Testis (tissue), 5 donors: ENCODE data around the gene CRLF2. TPM values are rescaled to one million over a fixed set of nuclear protein-coding genes. Genes with fewer than 3 reads are reported as not detected.
A peak's percentile ranks its signal among the peaks of the same experiment; 100 is the strongest.
"Not testable (repeated sequence)": the region's sequence is repeated elsewhere in the genome, so short reads cannot be mapped to it uniquely, and the experiment has no call there.

Source experiments
- DNase-seq: peaks from one replicate; pipeline ENCODE4 v3.0.0-alpha.2; 2019
- H3K27ac ChIP-seq, 2 donors: fragments of 200-600 bp; sonication (generic); one replicate each; pipeline ENCODE4 v1.5.1; 2019
- H3K27me3 ChIP-seq: fragments of 200-600 bp; sonication (generic); one replicate; pipeline ENCODE4 v1.5.1; 2019
- H3K36me3 ChIP-seq: fragments of 200-600 bp; sonication (generic); one replicate; pipeline ENCODE4 v1.5.1; 2017; ENCODE audit warnings: low read depth; ENCODE audit errors: missing control alignments
- H3K4me1 ChIP-seq: fragments of 200-600 bp; sonication (generic); one replicate; pipeline ENCODE4 v1.5.1; 2019
- H3K4me3 ChIP-seq, 2 donors: fragments of 200-600 bp; sonication (generic); one replicate each; pipeline ENCODE4 v1.5.1; 2017 to 2019
- H3K9me3 ChIP-seq: fragments of 200-600 bp; sonication (generic); one replicate; pipeline ENCODE4 v1.5.1; 2017
- CTCF ChIP-seq, 3 experiments: fragments of 450-650 bp in 2 of 3; fragments of 200-600 bp in 1 of 3; sonication (generic) in 1 of 3; IDR thresholded peaks; one replicate each; pipeline ENCODE4 v1.5.1; 2016 to 2019; ENCODE audit warnings: antibody characterized with exemption in 3 of 3, mild to moderate bottlenecking in 2 of 3, moderate library complexity in 1 of 3
- POLR2A ChIP-seq: fragments of 450-650 bp; IDR thresholded peaks from one replicate; pipeline ENCODE4 v1.6.1; 2017; ENCODE audit warnings: antibody characterized with exemption, mild to moderate bottlenecking, moderate library complexity
- whole genome bisulfite sequencing, 2 donors: methylation state at CpG; one replicate each; pipeline ENCODE4 v1.1.5; 2018; 5-methylcytosine and 5-hydroxymethylcytosine counted together
- intact Hi-C: fragments of 100-400 bp; cut with DNase I; formaldehyde crosslinking; loops from one replicate; pipeline ENCODE4 v1.15.1; 2023; ENCODE audit warnings: low total_unique reads
- long read RNA-seq, 2 donors: transcript quantifications; one replicate each; lab custom pipeline, GENCODE V29; 2026
- polyA plus RNA-seq: library from polyadenylated mRNA; stranded (reverse); fragments of 350-450 nt; fragmentation: Illumina TruSeq; extraction: RNeasy Lipid Tissue Mini Kit (QIAGEN cat#74804); gene quantifications from one replicate; pipeline ENCODE4 v1.2.3, GENCODE V29; 2014; ENCODE audit warnings: low read depth, low replicate concordance; ENCODE audit not compliant: insufficient read depth
- total RNA-seq, 2 donors: library from RNA; depleted of rRNA; stranded (reverse); fragments of >200 nt; gene quantifications; one replicate each; pipeline ENCODE4 v1.2.3, GENCODE V29; 2016

The CRLF2 gene, protein sequence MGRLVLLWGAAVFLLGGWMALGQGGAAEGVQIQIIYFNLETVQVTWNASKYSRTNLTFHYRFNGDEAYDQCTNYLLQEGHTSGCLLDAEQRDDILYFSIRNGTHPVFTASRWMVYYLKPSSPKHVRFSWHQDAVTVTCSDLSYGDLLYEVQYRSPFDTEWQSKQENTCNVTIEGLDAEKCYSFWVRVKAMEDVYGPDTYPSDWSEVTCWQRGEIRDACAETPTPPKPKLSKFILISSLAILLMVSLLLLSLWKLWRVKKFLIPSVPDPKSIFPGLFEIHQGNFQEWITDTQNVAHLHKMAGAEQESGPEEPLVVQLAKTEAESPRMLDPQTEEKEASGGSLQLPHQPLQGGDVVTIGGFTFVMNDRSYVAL
- total RNA-seq (under 1 TPM; 0.37 to 0.47 TPM), polyA plus RNA-seq (not detected)
- long read RNA-seq, donor 1: 0 reads
- long read RNA-seq, donor 2: 0 reads

GRCh38 chrX:1212532-1212931 lies at the start of gene CRLF2:
Gene CRLF2, minus strand, starts transcription at chrX:1212649. Its CDS starts 15 bp downstream, at chrX:1212634.
- 37 to 53% methylated on average over 5 of the region's 5 CpGs for WGBS, 2 donors
- Histone ChIP-seq H3K36me3 (no peaks in the 10 kb centered on the region), H3K27ac (no peak within 1 kb of the TSS), H3K4me3 (no peak within 1 kb of the TSS), H3K27me3 (no peaks in the 10 kb centered on the region), H3K4me1 (no peaks in the 10 kb centered on the region), H3K9me3 (no peaks in the 10 kb centered on the region)
- TF ChIP-seq POLR2A (no peak), CTCF (IDR thresholded peaks at IDR 0.05) (no peak)
- intact Hi-C loops: no loop called here
- DNase-seq: no peak

DNA sequence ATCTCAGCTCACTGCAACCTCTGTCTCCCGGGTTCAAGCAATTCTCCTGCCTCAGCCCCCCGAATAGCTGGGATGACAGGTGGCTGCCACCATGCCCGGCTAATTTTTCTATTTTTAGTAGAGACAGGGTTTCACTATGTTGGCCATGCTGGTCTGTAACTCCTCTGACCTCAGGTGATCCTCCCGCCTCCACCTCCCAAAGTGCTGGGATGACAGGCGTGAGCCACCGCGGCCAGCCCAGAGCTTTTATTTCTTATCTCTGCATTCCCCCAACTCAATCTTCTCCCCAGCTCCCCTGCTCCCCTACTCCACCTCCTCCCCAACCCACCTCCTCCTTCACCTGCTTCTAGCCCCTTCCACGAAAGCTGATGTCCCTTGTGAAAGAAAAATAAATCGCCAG lies 49.3 kb upstream of the CRLF2 start:
- H3K27me3 ChIP-seq, H3K4me3 ChIP-seq, H3K4me1 ChIP-seq, DNase-seq, H3K9me3 ChIP-seq, H3K27ac ChIP-seq, intact Hi-C loops, H3K36me3 ChIP-seq: not testable (repeated sequence)
- WGBS, 2 donors: 77 to 81% methylated on average over 9 of the region's 9 CpGs

GRCh38 chrX:1261285-1261684 lies 48.8 kb upstream of the CRLF2 start:
- TF ChIP-seq CTCF (IDR thresholded peaks at IDR 0.05) (no peak), POLR2A (no peak)
- Histone ChIP-seq H3K27me3 (no peaks in the 10 kb centered on the region), H3K27ac (no peak overlapping the region), H3K4me1 (no peaks in the 10 kb centered on the region), H3K9me3 (no peaks in the 10 kb centered on the region), H3K4me3 (no peak overlapping the region), H3K36me3 (no peaks in the 10 kb centered on the region)
- intact Hi-C loops: no loop called here
- DNase-seq: no peak
- WGBS, 2 donors: 63 to 72% methylated on average over 5 of the region's 5 CpGs

- DNase-seq: no peak
- Histone ChIP-seq H3K27me3 (no peaks in the 10 kb centered on the region), H3K36me3 (no peaks in the 10 kb centered on the region), H3K4me1 (peaks cover 14% of the 10 kb centered on the region), H3K4me3 (no peak overlapping the region), H3K9me3 (no peaks in the 10 kb centered on the region), H3K27ac (no peak overlapping the region)
- intact Hi-C loops: no loop called here
- WGBS, 2 donors: 95 to 100% methylated on average over 3 of the region's 3 CpGs
- TF ChIP-seq POLR2A (no peak), CTCF (IDR thresholded peaks at IDR 0.05) (no peak)
These were observed 40.4 kb upstream of the CRLF2 start for GRCh38 chrX:1252861-1253260.

DNA sequence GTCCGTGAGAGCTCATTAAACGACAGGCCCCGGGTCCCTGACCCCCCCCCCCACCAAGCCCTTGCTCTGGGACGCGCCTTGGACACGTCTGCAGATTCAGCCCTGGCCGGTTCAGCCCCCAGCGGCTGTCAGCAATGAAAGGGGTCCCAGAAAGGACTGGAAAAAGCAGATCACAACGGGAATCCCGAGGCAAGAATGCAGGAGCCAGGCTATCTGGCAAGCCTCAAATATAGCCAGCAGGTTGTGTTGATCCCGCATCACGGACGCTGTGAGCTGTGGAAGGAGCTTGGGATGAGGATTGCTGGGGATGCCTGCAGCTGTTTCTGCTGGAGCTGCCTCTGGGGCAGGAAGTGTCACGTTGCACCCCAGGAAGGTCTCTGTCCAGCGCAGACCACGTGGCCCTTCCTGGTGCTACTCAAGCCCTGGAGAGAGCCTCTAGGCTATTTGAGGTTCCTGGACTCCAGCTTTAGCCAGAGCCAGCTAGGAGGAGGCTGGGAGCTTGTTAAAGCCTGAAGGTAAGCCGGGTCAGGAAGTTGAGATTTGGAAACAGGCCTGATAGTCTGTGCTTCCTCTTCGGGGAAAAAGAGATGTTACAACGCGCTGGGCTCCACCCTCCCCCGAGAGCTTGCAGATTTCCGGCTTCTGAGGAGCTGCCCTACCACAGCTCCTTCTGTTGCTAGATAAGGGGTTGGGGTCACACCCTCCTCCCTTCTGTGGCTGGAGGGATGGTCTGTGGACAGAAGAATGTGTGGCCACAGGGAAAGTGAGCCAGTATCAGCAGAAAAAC lies 36.8 kb upstream of the CRLF2 start:
- Histone ChIP-seq H3K36me3 (no peaks in the 10 kb centered on the region), H3K9me3 (no peaks in the 10 kb centered on the region), H3K4me3 (no peak overlapping the region), H3K27ac (peak overlapping the region in 1 of 2 donors; percentile 18), H3K4me1 (peaks cover 14% of the 10 kb centered on the region), H3K27me3 (no peaks in the 10 kb centered on the region)
- TF ChIP-seq POLR2A (no peak), CTCF (IDR thresholded peaks at IDR 0.05) (no peak)
- peak; percentile 47 for DNase-seq
- 2% methylated on average over 16 to 22 of the region's 22 CpGs for WGBS, 2 donors
- intact Hi-C loops: no loop called here
